Measurements from ENCODE around the gene IRX2.

The IRX2 gene

GRCh38 chr5:2711446-2712425 lies 39.7 kb downstream of the IRX2 start:
- no peak for DNase-seq

GRCh38 chr5:2710910-2711309 lies 40.6 kb downstream of the IRX2 start:
- no peak for DNase-seq

GRCh38 chr5:2709976-2710689 lies 41.3 kb downstream of the IRX2 start:
- DNase-seq: no peak

- DNase-seq: no peak
These were observed 42.7 kb downstream of the IRX2 start for GRCh38 chr5:2708751-2709150.

- no peak for DNase-seq
These were observed 43.3 kb downstream of the IRX2 start for GRCh38 chr5:2708132-2708531.

GRCh38 chr5:2705861-2706260 lies 45.6 kb downstream of the IRX2 start:
- no peak for DNase-seq

- DNase-seq: no peak
These were observed 46.5 kb downstream of the IRX2 start for GRCh38 chr5:2704806-2705645.

GRCh38 chr5:2704111-2704510 lies 47.4 kb downstream of the IRX2 start:
- DNase-seq: no peak

- DNase-seq: no peak
These were observed 47.9 kb downstream of the IRX2 start for GRCh38 chr5:2703615-2704014.

GRCh38 chr5:2703041-2703440 lies 48.4 kb downstream of the IRX2 start:
- no peak for DNase-seq

- no peak for DNase-seq
These were observed 49.2 kb downstream of the IRX2 start for GRCh38 chr5:2702096-2702879.

- DNase-seq: no peak
These were observed 49.9 kb downstream of the IRX2 start for GRCh38 chr5:2701592-2701991.

GRCh38 chr5:2700876-2701275 lies 50.6 kb downstream of the IRX2 start:
- DNase-seq: no peak

- no peak for DNase-seq
These were observed 51.8 kb downstream of the IRX2 start for GRCh38 chr5:2699686-2700085.

GRCh38 chr5:2699231-2699630 lies 52.2 kb downstream of the IRX2 start:
- DNase-seq: no peak

GRCh38 chr5:2698581-2698980 lies 52.9 kb downstream of the IRX2 start:
- no peak for DNase-seq

- DNase-seq: no peak
These were observed 53.9 kb downstream of the IRX2 start for GRCh38 chr5:2697446-2698200.

GRCh38 chr5:2697041-2697440 lies 54.4 kb downstream of the IRX2 start:
- no peak for DNase-seq

All from Kasumi-1 (cell line).